HepG2 (cell line): ENCODE data around the gene AKAP7. TPM values are rescaled to one million over a fixed set of nuclear protein-coding genes. Genes with fewer than 3 reads are reported as not detected.

Experiments
- ATAC-seq: fragments of 200-7000 bp; cut with Tn5 transposase; 3 replicates; pipeline ENCODE4 v1.9.1; 2020; ENCODE audit warnings: mild to moderate bottlenecking, moderate library complexity
- BruUV-seq: library from RNA; stranded (reverse); fragments of 400-500 nt; replicated peaks from 2 replicates; lab custom pipeline; 2021; lab: Mats Ljungman, UMichigan
- CTCF ChIA-PET: fragments of 300-600 bp; formaldehyde crosslinking; extraction: SDS; loops from one replicate; lab custom pipeline; 2021; ENCODE audit warnings: low total read pairs, inconsistent platforms, low intra/inter-chr PET ratio; lab: Yijun Ruan, JAX
- POLR2A ChIA-PET: fragments of 350-600 bp; sonication (Branson Sonifier 250); formaldehyde crosslinking; loops from one replicate; lab custom pipeline; 2020; ENCODE audit warnings: antibody characterized with exemption, inconsistent platforms; lab: Yijun Ruan, JAX
- DNase-seq: peaks from one replicate; pipeline ENCODE4 v3.0.0-alpha.2; 2015; ENCODE audit warnings: low spot score
- FAIRE-seq: peaks from 3 replicates; lab custom pipeline; 2011; peaks lifted over from hg19 to GRCh38; lab: Jason Lieb, UNC
- H2AFZ ChIP-seq: one replicate; pipeline ENCODE4 v1.6.1; 2011; ENCODE audit warnings: low read length, inconsistent platforms
- H3K27ac ChIP-seq: fragments of 300-600 bp; 3 replicates; pipeline ENCODE4 v1.8.0; 2011; ENCODE audit warnings: mixed run types, mild to moderate bottlenecking, mixed read lengths, low read length, inconsistent platforms; ENCODE audit not compliant: insufficient read depth; ENCODE audit errors: extremely low read length
- H3K27me3 ChIP-seq, 2 experiments: fragments of 200-600 bp in 1 of 2; 2 replicates in 1 of 2; 3 replicates in 1 of 2; pipeline versions ENCODE4 v1.6.0 to v1.8.0; 2011; ENCODE audit warnings: low read length in 2 of 2, mild to moderate bottlenecking in 2 of 2, moderate library complexity in 2 of 2, inconsistent platforms in 1 of 2; ENCODE audit not compliant: insufficient read depth in 2 of 2, control insufficient read depth in 1 of 2
- H3K36me3 ChIP-seq, 2 experiments: fragments of 200-600 bp in 1 of 2; replicated peaks in 1 of 2; 2 replicates in 1 of 2; 3 replicates in 1 of 2; pipeline versions ENCODE4 v1.5.1 to v1.8.0; 2011; ENCODE audit warnings: low read length in 2 of 2, inconsistent platforms in 1 of 2; ENCODE audit not compliant: insufficient read depth in 2 of 2, control insufficient read depth in 1 of 2
- H3K4me1 ChIP-seq: 2 replicates; pipeline ENCODE4 v1.5.1; 2012; ENCODE audit warnings: low read length, inconsistent platforms; ENCODE audit not compliant: insufficient read depth
- H3K4me2 ChIP-seq: 2 replicates; pipeline ENCODE4 v1.6.0; 2011; ENCODE audit warnings: low read depth, low read length, inconsistent platforms
- H3K4me3 ChIP-seq, 3 experiments: fragments of 200-600 bp in 1 of 3; sonication (generic), shearing (Covaris generic) in 1 of 3; replicated peaks in 1 of 3; 2 replicates each; pipeline ENCODE4 v1.5.1; 2011 to 2016; ENCODE audit warnings: low read length in 3 of 3, inconsistent platforms in 2 of 3, low read depth in 2 of 3, mild to moderate bottlenecking in 2 of 3, control low read depth in 1 of 3, mixed read lengths in 1 of 3; ENCODE audit not compliant: insufficient read depth in 1 of 3
- H3K79me2 ChIP-seq: one replicate; pipeline ENCODE4 v1.6.1; 2011; ENCODE audit warnings: low read length, inconsistent platforms; ENCODE audit not compliant: insufficient read depth
- H3K9ac ChIP-seq: 2 replicates; pipeline ENCODE4 v1.6.0; 2011; ENCODE audit warnings: mild to moderate bottlenecking, low read depth, low read length, inconsistent platforms; ENCODE audit not compliant: insufficient read depth
- H3K9me3 ChIP-seq: 2 replicates; pipeline ENCODE4 v1.5.1; 2012; ENCODE audit warnings: mild to moderate bottlenecking, low read length
- H4K20me1 ChIP-seq: 2 replicates; pipeline ENCODE4 v1.6.0; 2011; ENCODE audit warnings: inconsistent platforms, mild to moderate bottlenecking, low read length, moderate library complexity; ENCODE audit not compliant: insufficient read depth
- ATF3 ChIP-seq: sonication (generic); formaldehyde crosslinking; IDR thresholded peaks from 2 replicates; pipeline ENCODE4 v1.4.0; 2020; ENCODE audit warnings: missing genetic modification reagents
- ATF7-NPFF ChIP-seq: sonication (generic); formaldehyde crosslinking; IDR thresholded peaks from 2 replicates; pipeline ENCODE4 v1.8.1; 2023; ENCODE audit warnings: mild to moderate bottlenecking, low read depth, missing genetic modification reagents, moderate library complexity
- CEBPB ChIP-seq: IDR thresholded peaks from 2 replicates; pipeline ENCODE4 v1.6.1; 2011; ENCODE audit warnings: low read depth, low read length, improper control_type of control experiment, borderline replicate concordance
- GABPA ChIP-seq, 2 experiments: IDR thresholded peaks; 2 replicates each; pipeline ENCODE4 v1.6.1; 2011 to 2016; ENCODE audit warnings: low read depth in 2 of 2, low read length in 1 of 2, missing biosample characterization in 1 of 2, missing genetic modification characterization in 1 of 2
- KDM5A ChIP-seq: fragments of 200-600 bp; sonication (generic); IDR thresholded peaks from 2 replicates; pipeline ENCODE4 v1.7.0; 2018; ENCODE audit warnings: antibody characterized with exemption, mild to moderate bottlenecking, low read length, borderline replicate concordance
- NRL ChIP-seq: sonication (generic); formaldehyde crosslinking; IDR thresholded peaks from 2 replicates; pipeline ENCODE4 v1.5.0; 2020; ENCODE audit warnings: missing genetic modification reagents, mild to moderate bottlenecking, moderate library complexity, borderline replicate concordance
- RBFOX2 ChIP-seq: fragments of 200-400 bp; formaldehyde crosslinking; IDR thresholded peaks from 2 replicates; pipeline ENCODE4 v1.6.1; 2017; ENCODE audit warnings: low read depth, mild to moderate bottlenecking, low read length
- ZC3H13 ChIP-seq: sonication (generic); formaldehyde crosslinking; IDR thresholded peaks from 2 replicates; pipeline ENCODE4 v1.8.1; 2023; ENCODE audit warnings: mild to moderate bottlenecking, missing genetic modification reagents, moderate library complexity
- ZNF136 ChIP-seq: sonication (generic); formaldehyde crosslinking; IDR thresholded peaks from 2 replicates; pipeline ENCODE4 v1.8.1; 2022; ENCODE audit warnings: low read depth, mild to moderate bottlenecking, moderate library complexity, missing genetic modification reagents
- ZNF205 ChIP-seq: IDR thresholded peaks from 2 replicates; pipeline ENCODE4 v1.6.1; 2018; ENCODE audit warnings: missing biosample characterization, missing genetic modification reagents
- ZNF451 ChIP-seq: sonication (generic); formaldehyde crosslinking; IDR thresholded peaks from 2 replicates; pipeline ENCODE4 v1.5.0; 2020; ENCODE audit warnings: mild to moderate bottlenecking, missing genetic modification reagents
- ZNF557 ChIP-seq: sonication (generic); formaldehyde crosslinking; IDR thresholded peaks from 2 replicates; pipeline ENCODE4 v1.4.0; 2020; ENCODE audit warnings: missing genetic modification reagents
- ZNF558 ChIP-seq: sonication (generic); formaldehyde crosslinking; IDR thresholded peaks from 2 replicates; pipeline ENCODE4 v1.9.0; 2022; ENCODE audit warnings: mild to moderate bottlenecking, missing genetic modification reagents, borderline replicate concordance
- ZNF777 ChIP-seq: sonication (generic); formaldehyde crosslinking; IDR thresholded peaks from 2 replicates; pipeline ENCODE4 v1.4.0; 2020; ENCODE audit warnings: missing genetic modification reagents
- ZZZ3 ChIP-seq: sonication (generic); formaldehyde crosslinking; IDR thresholded peaks from 2 replicates; pipeline ENCODE4 v1.4.0; 2020; ENCODE audit warnings: missing genetic modification reagents, mild to moderate bottlenecking, borderline replicate concordance
- WGBS: methylation state at CpG from one replicate; pipeline ENCODE4 v1.1.6; 2017; ENCODE audit warnings: low lambda C conversion rate; 5-methylcytosine and 5-hydroxymethylcytosine counted together
- in situ Hi-C: cut with HindIII; loops from 2 replicates; pipeline ENCODE4 v1.10.0; 2017; ENCODE audit warnings: low pct_unique_long_range_greater_than_20kb; ENCODE audit not compliant: extremely low pct_ligation_motif_present
- intact Hi-C: fragments of 100-400 bp; cut with micrococcal nuclease; formaldehyde crosslinking; loops from one replicate; pipeline ENCODE4 v1.10.0; 2022; ENCODE audit not compliant: unreplicated experiment
- polyA plus RNA-seq, 8 experiments: library from polyadenylated mRNA; depleted of rRNA in 3 of 8; stranded (reverse) in 7 of 8; unstranded in 1 of 8; fragments of >200 nt; fragmentation: Illumina TruSeq in 4 of 8; extraction: Trizol in 4 of 8; gene quantifications; 2 replicates each; pipeline versions ENCODE4 v1.2.1 to v1.2.3, GENCODE V29; 2011 to 2016; ENCODE audit warnings: low read depth in 4 of 8, missing spikeins in 1 of 8, mixed read lengths in 1 of 8; ENCODE audit not compliant: insufficient read depth in 1 of 8
- total RNA-seq, 5 experiments: library from RNA; depleted of rRNA; stranded (reverse); fragments of >200 nt; fragmentation: Illumina TruSeq; extraction: Trizol; gene quantifications; 2 replicates each; pipeline ENCODE4 v1.2.3, GENCODE V29; 2016; ENCODE audit warnings: low read depth in 1 of 5
- TF ChIP-seq, protein P1 (sequence below): IDR thresholded peaks from 2 replicates; pipeline ENCODE4 v1.6.1; 2012; ENCODE audit warnings: inconsistent platforms
- TF ChIP-seq, protein P2 (sequence below): sonication (generic); formaldehyde crosslinking; IDR thresholded peaks from 2 replicates; pipeline ENCODE4 v1.9.0; 2022; ENCODE audit warnings: low read depth, missing genetic modification reagents

AKAP7 gene
- total and polyA plus RNA-seq, 2 of the 13 experiments (the other 11 are each of a cell fraction or from before 2014, with no cell fraction given): 3.6 to 11.7 TPM

DNA sequence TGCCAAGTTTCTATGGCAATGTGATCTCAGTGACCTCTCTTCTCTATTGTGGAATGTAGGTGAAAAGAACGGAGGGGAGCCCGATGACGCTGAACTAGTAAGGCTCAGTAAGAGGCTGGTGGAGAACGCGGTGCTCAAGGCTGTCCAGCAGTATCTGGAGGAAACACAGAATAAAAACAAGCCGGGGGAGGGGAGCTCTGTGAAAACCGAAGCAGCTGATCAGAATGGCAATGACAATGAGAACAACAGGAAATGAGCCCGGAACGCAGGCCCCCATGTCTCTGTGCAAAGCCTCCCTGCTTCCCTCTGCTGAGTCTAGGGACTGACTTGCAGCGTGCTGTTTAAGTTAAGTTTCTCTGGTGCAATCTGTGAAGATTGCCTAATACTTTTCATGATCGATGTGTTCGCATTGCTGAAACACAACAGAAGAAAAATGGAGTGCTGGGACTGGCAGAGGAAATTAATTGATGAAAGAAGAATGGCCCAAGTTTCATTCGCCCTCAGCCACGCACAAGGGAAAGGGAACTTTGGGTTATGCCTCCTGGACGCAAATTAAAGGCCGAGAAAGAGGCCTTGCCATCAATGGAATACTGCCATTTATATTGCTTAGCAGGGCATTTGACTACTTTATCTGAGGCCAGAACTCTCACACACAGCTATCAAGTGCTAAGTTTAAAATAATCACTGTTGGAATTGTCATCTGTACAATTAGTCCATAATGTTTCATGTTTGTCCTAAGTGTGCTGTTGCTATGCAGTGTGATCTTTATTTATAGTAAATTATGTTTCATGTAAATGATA lies 146.4 kb downstream of the AKAP7 start:
- Histone ChIP-seq H3K4me1 (no peaks in the 10 kb centered on the region), H3K27ac (no peak overlapping the region), H4K20me1 (no peaks in the 10 kb centered on the region), H3K9me3 (no peaks in the 10 kb centered on the region), H3K4me2 (no peak overlapping the region), H3K36me3 (no peaks in the 10 kb centered on the region; a peak in 1 of 5 replicates), H3K27me3 (no peaks in the 10 kb centered on the region), H3K4me3 (no peak overlapping the region), H2AFZ (no peak overlapping the region), H3K9ac (no peak overlapping the region), H3K79me2 (no peaks in the 10 kb centered on the region)
- no TSS peak for BruUV-seq
- in situ Hi-C loops: no loop called here
- intact Hi-C loops: no loop called here
- ATAC-seq: no peak
- CTCF ChIA-PET: no interaction called here
- 92% methylated on average over 16 of the region's 16 CpGs for WGBS
- POLR2A ChIA-PET: no interaction called here
- TF ChIP-seq CEBPB (peak; percentile 28; the same call in 1 of the 2 replicates), ZNF777 (CRISPR knock-in tag) (no peak), GABPA (IDR thresholded peaks at IDR 0.05; ENCODE audit: low read depth, low read length) (no peak), GABPA (CRISPR knock-in tag; IDR thresholded peaks at IDR 0.05; ENCODE audit: low read depth) (no peak)
- DNase-seq: no peak
- no peak for FAIRE-seq

- FAIRE-seq (no peak), DNase-seq (no peak), ATAC-seq (no peak)
- intact Hi-C loops (no loop called here), in situ Hi-C loops (no loop called here)
- Histone ChIP-seq H3K27ac (no peak overlapping the region), H3K27me3 (no peaks in the 10 kb centered on the region), H3K4me3 (no peak overlapping the region), H2AFZ (no peak overlapping the region), H4K20me1 (no peaks in the 10 kb centered on the region), H3K9me3 (no peaks in the 10 kb centered on the region), H3K79me2 (no peaks in the 10 kb centered on the region), H3K36me3 (no peaks in the 10 kb centered on the region; a peak in 1 of 5 replicates), H3K4me1 (no peaks in the 10 kb centered on the region), H3K4me2 (no peak overlapping the region), H3K9ac (no peak overlapping the region)
- 95% methylated on average over 5 of the region's 5 CpGs for WGBS
- CTCF ChIA-PET: no interaction called here
- POLR2A ChIA-PET: no interaction called here
- no TSS peak for BruUV-seq
- TF ChIP-seq ZC3H13 (CRISPR knock-in tag) (no peak), ZNF136 (no peak), ZNF557 (CRISPR knock-in tag) (no peak), NRL (no peak), ZZZ3 (no peak), ATF3 (no peak), KDM5A (no peak), ZNF205 (CRISPR knock-in tag) (no peak), RBFOX2 (no peak), ATF7-NPFF (CRISPR knock-in tag) (no peak), ZNF558 (CRISPR knock-in tag) (no peak), ZNF451 (CRISPR knock-in tag) (no peak)
- TF ChIP-seq, protein P1, sequence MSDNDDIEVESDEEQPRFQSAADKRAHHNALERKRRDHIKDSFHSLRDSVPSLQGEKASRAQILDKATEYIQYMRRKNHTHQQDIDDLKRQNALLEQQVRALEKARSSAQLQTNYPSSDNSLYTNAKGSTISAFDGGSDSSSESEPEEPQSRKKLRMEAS: no peak
- TF ChIP-seq, protein P2, sequence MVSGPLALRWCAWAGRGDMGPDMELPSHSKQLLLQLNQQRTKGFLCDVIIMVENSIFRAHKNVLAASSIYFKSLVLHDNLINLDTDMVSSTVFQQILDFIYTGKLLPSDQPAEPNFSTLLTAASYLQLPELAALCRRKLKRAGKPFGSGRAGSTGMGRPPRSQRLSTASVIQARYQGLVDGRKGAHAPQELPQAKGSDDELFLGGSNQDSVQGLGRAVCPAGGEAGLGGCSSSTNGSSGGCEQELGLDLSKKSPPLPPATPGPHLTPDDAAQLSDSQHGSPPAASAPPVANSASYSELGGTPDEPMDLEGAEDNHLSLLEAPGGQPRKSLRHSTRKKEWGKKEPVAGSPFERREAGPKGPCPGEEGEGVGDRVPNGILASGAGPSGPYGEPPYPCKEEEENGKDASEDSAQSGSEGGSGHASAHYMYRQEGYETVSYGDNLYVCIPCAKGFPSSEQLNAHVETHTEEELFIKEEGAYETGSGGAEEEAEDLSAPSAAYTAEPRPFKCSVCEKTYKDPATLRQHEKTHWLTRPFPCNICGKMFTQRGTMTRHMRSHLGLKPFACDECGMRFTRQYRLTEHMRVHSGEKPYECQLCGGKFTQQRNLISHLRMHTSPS (CRISPR knock-in tag): no peak
Measured at GRCh38 chr6:131282365-131282764, 147.1 kb downstream of the AKAP7 start.
